GM13977 (cell line): ENCODE results near the gene ABCC8.

Experiments
- DNase-seq: peaks from one replicate; pipeline ENCODE4 v3.0.0; 2012; ENCODE audit warnings: low spot score
- in situ Hi-C: fragments of 300-500 bp; cut with MboI; formaldehyde crosslinking; loops from one replicate; pipeline ENCODE4 v1.12.0; 2022; ENCODE audit warnings: low sequenced_read_pairs, low pct_unique_long_range_greater_than_20kb, mixed read lengths, inconsistent platforms; ENCODE audit not compliant: unreplicated experiment
- TF ChIP-seq, protein P1 (sequence below): IDR thresholded peaks from 2 replicates; pipeline ENCODE4 v1.5.1; 2012; ENCODE audit warnings: mild to moderate bottlenecking, control low read depth; ENCODE audit not compliant: insufficient read depth; ENCODE audit errors: extremely low read depth, missing control alignments

The ABCC8 gene

DNA sequence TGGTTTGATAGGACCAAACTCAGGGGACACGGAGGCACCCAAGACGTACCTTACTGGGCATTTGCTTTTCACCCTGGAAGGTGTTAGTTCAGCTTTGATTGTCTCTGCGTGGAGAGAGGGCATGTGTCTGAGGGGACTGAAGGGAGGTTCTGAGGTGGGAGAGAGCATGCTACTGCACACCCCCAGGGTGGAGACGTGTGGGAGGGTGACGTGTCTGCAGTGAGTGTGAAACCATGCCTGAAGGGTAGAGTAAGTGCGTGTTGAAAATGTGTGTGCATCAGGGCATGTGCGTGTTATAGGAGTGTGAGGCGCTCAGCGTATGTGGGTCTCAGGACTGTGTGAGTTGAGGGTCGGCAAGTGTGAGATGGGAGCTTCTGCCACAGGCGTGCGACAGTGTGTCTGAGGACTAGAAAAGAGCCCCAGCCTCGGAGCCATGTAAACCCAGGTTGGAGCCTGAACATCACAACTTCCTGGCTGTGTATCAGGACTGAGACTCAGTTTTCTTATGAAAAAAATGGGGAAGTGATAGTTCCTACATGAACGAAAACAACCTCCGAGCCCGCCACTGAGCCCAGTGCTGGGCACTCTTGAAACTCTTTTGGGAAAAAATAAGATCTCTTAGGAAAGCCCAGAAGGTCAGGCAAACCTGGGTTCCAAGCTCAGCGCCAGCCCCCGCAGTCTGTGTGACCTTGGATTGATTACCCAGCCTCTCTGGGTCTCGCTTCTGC lies 76.4 kb downstream of the ABCC8 start:
- in situ Hi-C loops, result no loop called here
- TF ChIP-seq, protein P1, sequence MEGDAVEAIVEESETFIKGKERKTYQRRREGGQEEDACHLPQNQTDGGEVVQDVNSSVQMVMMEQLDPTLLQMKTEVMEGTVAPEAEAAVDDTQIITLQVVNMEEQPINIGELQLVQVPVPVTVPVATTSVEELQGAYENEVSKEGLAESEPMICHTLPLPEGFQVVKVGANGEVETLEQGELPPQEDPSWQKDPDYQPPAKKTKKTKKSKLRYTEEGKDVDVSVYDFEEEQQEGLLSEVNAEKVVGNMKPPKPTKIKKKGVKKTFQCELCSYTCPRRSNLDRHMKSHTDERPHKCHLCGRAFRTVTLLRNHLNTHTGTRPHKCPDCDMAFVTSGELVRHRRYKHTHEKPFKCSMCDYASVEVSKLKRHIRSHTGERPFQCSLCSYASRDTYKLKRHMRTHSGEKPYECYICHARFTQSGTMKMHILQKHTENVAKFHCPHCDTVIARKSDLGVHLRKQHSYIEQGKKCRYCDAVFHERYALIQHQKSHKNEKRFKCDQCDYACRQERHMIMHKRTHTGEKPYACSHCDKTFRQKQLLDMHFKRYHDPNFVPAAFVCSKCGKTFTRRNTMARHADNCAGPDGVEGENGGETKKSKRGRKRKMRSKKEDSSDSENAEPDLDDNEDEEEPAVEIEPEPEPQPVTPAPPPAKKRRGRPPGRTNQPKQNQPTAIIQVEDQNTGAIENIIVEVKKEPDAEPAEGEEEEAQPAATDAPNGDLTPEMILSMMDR, result no peak
- no peak for DNase-seq

DNA sequence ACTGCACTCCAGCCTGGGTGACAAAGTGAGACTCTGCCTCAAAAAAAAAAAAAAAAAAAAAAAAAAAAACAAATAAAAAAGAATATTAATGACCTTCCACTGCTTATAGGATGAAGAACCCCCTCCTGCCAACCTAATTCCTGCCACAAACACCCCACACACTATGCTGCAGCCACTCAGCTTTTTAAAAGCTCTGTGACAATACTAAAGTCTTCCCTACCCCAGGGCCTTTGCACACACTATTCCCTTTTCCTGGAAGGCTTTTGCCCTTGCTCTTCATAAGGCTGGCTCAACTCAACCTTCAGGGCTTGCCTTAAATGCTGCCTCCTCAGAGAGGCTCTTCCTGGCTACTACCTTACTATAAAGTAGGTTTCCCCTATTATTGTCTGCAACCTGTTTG lies 77.4 kb downstream of the ABCC8 start:
- in situ Hi-C loops, result no loop called here
- TF ChIP-seq, protein P1, result no peak
- no peak for DNase-seq

- in situ Hi-C loops, result no loop called here
- no peak for DNase-seq
- TF ChIP-seq, protein P1, result no peak
These were observed 79.2 kb downstream of the ABCC8 start for GRCh38 chr11:17397311-17398002.

DNA sequence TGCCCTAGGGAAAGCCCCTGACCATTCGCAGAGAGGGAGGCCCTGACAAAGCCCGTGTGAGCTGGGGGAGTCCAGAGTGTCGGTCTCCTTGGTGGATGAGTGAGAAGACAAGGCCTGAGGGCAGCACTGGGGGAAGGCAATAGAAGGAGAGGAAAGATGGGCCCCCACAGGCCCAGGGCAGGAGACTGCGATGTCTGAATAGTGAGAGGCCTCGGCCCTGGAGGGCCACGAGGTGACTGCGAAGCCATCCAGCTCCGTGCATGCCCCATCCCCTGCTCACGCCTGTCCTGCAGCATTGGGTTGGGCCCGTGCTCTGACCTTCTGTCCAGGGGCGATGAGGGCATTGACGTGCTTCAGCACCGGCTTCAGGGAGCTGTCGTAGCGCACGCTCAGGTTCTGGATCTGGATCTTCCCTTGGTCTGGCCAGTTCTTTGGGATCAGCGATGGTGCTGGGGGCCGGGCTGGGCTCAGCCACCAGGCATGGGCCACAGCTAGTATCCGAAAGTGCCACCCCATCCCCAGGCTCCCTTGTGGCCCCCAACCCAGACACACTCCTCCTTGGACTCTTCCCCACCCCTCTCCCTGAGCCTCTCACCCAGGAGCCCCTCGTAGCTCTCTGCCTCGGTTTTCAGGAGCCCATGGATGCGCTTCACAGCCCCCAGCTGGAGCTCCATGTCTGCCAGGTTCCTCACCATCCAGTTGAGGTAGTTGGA lies 79.9 kb downstream of the ABCC8 start:
- DNase-seq, result peak; percentile 4
- in situ Hi-C loops, result no loop called here
- TF ChIP-seq, protein P1, result no peak

DNA sequence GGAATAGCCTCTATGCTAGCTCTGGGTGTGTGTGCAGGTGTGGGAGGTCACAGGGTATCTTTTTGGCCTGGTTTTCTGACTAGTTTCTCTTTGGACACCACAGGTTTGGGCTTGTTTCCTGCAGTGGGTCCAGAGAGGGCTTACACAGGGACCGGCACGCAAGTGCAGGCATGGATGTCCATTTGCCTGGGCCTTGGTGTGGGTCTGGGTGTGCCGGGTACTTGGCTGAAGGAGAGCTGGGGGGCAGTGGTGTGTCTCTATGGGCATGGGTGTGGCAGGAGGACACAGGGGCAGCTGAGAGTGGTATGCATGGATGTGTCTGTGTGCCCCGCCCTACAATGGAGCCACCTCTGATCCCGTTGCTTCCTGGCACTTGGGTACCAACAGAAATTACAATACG lies 80.7 kb downstream of the ABCC8 start:
- peak; percentile 13 for DNase-seq
- TF ChIP-seq, protein P1, result no peak
- in situ Hi-C loops, result no loop called here

GRCh38 chr11:17395554-17395961 lies 81.1 kb downstream of the ABCC8 start:
- peak; percentile 2 for DNase-seq
- TF ChIP-seq, protein P1, result no peak
- in situ Hi-C loops, result no loop called here
